ENCODE results near the gene NSMCE1. TPM values are rescaled to one million over a fixed set of nuclear protein-coding genes. Genes with fewer than 3 reads are reported as not detected.

Gene NSMCE1
- total RNA-seq, 1 experiment from 2014 or later, result 37.0 TPM

- no peaks in the 10 kb centered on the region for H3K36me3 Mint-ChIP-seq (ENCODE audit: insufficient read depth, unreplicated experiment)
- intact Hi-C loops (cut with micrococcal nuclease; ENCODE audit: unreplicated experiment), result no loop called here
- no peaks in the 10 kb centered on the region for H3K9me3 Mint-ChIP-seq (ENCODE audit: unreplicated experiment)
- Histone ChIP-seq H3K27me3 (replicated peaks; ENCODE audit: control insufficient read depth, insufficient read depth, low read length) (no peaks in the 10 kb centered on the region), H3K4me3 (ENCODE audit: low read depth, low read length) (no peak overlapping the region), H3K36me3 (ENCODE audit: control insufficient read depth, insufficient read depth, low read length) (no peaks in the 10 kb centered on the region), H3K4me1 (peaks cover 4% of the 10 kb centered on the region; the same call in 1 of the 2 replicates), H3K9me3 (no peaks in the 10 kb centered on the region)
- H3K4me1 Mint-ChIP-seq (ENCODE audit: low read depth, unreplicated experiment), result no peaks in the 10 kb centered on the region
- H3K4me3 Mint-ChIP-seq (ENCODE audit: unreplicated experiment), result no peak overlapping the region
- no peak for TF ChIP-seq CTCF (IDR thresholded peaks at IDR 0.05; ENCODE audit: insufficient read depth in 1 of 2, low read depth in 1 of 2, low read length in 1 of 2, severe bottlenecking in 1 of 2, unreplicated experiment in 1 of 2)
- no TSS peak for BruUV-seq (replicated peaks)
- H3K27ac Mint-ChIP-seq (ENCODE audit: unreplicated experiment), result no peak overlapping the region
- no peak for DNase-seq
- CTCF ChIA-PET, result no interaction called here
- H3K27me3 Mint-ChIP-seq (ENCODE audit: insufficient read depth, unreplicated experiment), result no peaks in the 10 kb centered on the region
- POLR2A ChIA-PET, result no interaction called here
Observed at GRCh38 chr16:27191352-27191924, 77.1 kb downstream of the NSMCE1 start.

- no peaks in the 10 kb centered on the region for H3K36me3 ChIP-seq (ENCODE audit: control insufficient read depth, insufficient read depth, low read length)
- H3K36me3 Mint-ChIP-seq (ENCODE audit: insufficient read depth, unreplicated experiment), result no peaks in the 10 kb centered on the region
- no peak overlapping the region for H3K4me3 Mint-ChIP-seq (ENCODE audit: unreplicated experiment)
- CTCF ChIA-PET, result interaction anchor here (1.1 to 1.3 kb wide), 2 partner anchors 9 to 11 kb away, joined by 3 to 4 read pairs; no protein-coding TSS in a partner anchor
- no peak overlapping the region for H3K27ac Mint-ChIP-seq (ENCODE audit: unreplicated experiment)
- POLR2A ChIA-PET, result no interaction called here
- DNase-seq, result no peak
- no peaks in the 10 kb centered on the region for H3K9me3 ChIP-seq
- no peaks in the 10 kb centered on the region for H3K9me3 Mint-ChIP-seq (ENCODE audit: unreplicated experiment)
- no peaks in the 10 kb centered on the region for H3K27me3 ChIP-seq (replicated peaks; ENCODE audit: control insufficient read depth, insufficient read depth, low read length)
- H3K4me3 ChIP-seq (ENCODE audit: low read depth, low read length), result no peak overlapping the region
- no peaks in the 10 kb centered on the region; the same call in 1 of the 2 replicates for H3K4me1 ChIP-seq
- BruUV-seq (replicated peaks), result no TSS peak
- intact Hi-C loops (cut with micrococcal nuclease; ENCODE audit: unreplicated experiment), result no loop called here
- H3K27me3 Mint-ChIP-seq (ENCODE audit: insufficient read depth, unreplicated experiment), result no peaks in the 10 kb centered on the region
- no peaks in the 10 kb centered on the region for H3K4me1 Mint-ChIP-seq (ENCODE audit: low read depth, unreplicated experiment)
- no peak for TF ChIP-seq CTCF (IDR thresholded peaks at IDR 0.05; ENCODE audit: insufficient read depth in 1 of 2, low read depth in 1 of 2, low read length in 1 of 2, severe bottlenecking in 1 of 2, unreplicated experiment in 1 of 2)
Observed at GRCh38 chr16:27190316-27190871, 78.2 kb downstream of the NSMCE1 start.

GRCh38 chr16:27189335-27189972 lies 79.1 kb downstream of the NSMCE1 start:
- Mint-ChIP-seq H3K4me1 (ENCODE audit: low read depth, unreplicated experiment) (no peaks in the 10 kb centered on the region), H3K36me3 (ENCODE audit: insufficient read depth, unreplicated experiment) (no peaks in the 10 kb centered on the region), H3K4me3 (ENCODE audit: unreplicated experiment) (no peak overlapping the region), H3K27ac (ENCODE audit: unreplicated experiment) (no peak overlapping the region), H3K27me3 (ENCODE audit: insufficient read depth, unreplicated experiment) (no peaks in the 10 kb centered on the region), H3K9me3 (ENCODE audit: unreplicated experiment) (no peaks in the 10 kb centered on the region)
- Histone ChIP-seq H3K27me3 (replicated peaks; ENCODE audit: control insufficient read depth, insufficient read depth, low read length) (no peaks in the 10 kb centered on the region), H3K4me1 (no peaks in the 10 kb centered on the region; the same call in 1 of the 2 replicates), H3K4me3 (ENCODE audit: low read depth, low read length) (no peak overlapping the region), H3K36me3 (ENCODE audit: control insufficient read depth, insufficient read depth, low read length) (no peaks in the 10 kb centered on the region), H3K9me3 (no peaks in the 10 kb centered on the region)
- no peak for DNase-seq
- TF ChIP-seq CTCF (IDR thresholded peaks at IDR 0.05; ENCODE audit: insufficient read depth in 1 of 2, low read depth in 1 of 2, low read length in 1 of 2, severe bottlenecking in 1 of 2, unreplicated experiment in 1 of 2), result no peak
- CTCF ChIA-PET, result interaction anchor here (1.1 kb wide), 1 partner anchor 10 kb away, joined by 4 read pairs; no protein-coding TSS in a partner anchor
- POLR2A ChIA-PET, result no interaction called here
- BruUV-seq (replicated peaks), result no TSS peak
- intact Hi-C loops (cut with micrococcal nuclease; ENCODE audit: unreplicated experiment), result no loop called here

Data from Caco-2 (cell line).